Endothelial cell of umbilical vein (primary cell): Measurements from ENCODE around the gene NFATC3. TPM values are rescaled to one million over a fixed set of nuclear protein-coding genes. Genes with fewer than 3 reads are reported as not detected.

Experiments
- BruUV-seq: library from RNA; stranded (reverse); fragments of 400-500 nt; replicated peaks from 2 replicates; lab custom pipeline; 2021; lab: Mats Ljungman, UMichigan
- CTCF ChIA-PET: fragments of 300-600, 350-600 bp; sonication (Branson Sonifier 250); formaldehyde crosslinking; loops from one replicate; lab custom pipeline; 2021; ENCODE audit warnings: antibody characterized with exemption, inconsistent platforms; lab: Charles Lee
- POLR2A ChIA-PET: fragments of 300-600, 350-600 bp; sonication (Branson Sonifier 250); formaldehyde crosslinking; loops from one replicate; lab custom pipeline; 2021; ENCODE audit warnings: antibody characterized with exemption, inconsistent platforms; lab: Charles Lee
- DNase-seq: peaks from one replicate; pipeline ENCODE4 v3.0.0-alpha.2; 2011; ENCODE audit warnings: low read depth, low spot score
- FAIRE-seq: peaks from 2 replicates; lab custom pipeline; 2011; peaks lifted over from hg19 to GRCh38; lab: Jason Lieb, UNC
- H2AFZ ChIP-seq: 2 replicates; pipeline ENCODE4 v1.6.0; 2012; ENCODE audit warnings: low read depth, low read length, control low read depth, inconsistent platforms
- H3K27ac ChIP-seq: 2 replicates; pipeline ENCODE4 v1.5.1; 2011; ENCODE audit warnings: low read depth, mild to moderate bottlenecking, control low read depth, low read length, moderate library complexity; ENCODE audit not compliant: insufficient read depth
- H3K27me3 ChIP-seq, 2 experiments: 2 replicates each; pipeline versions ENCODE4 v1.6.0 to v1.6.1; 2011; ENCODE audit warnings: low read length in 2 of 2, mixed read lengths in 1 of 2; ENCODE audit not compliant: control insufficient read depth in 2 of 2, insufficient read depth in 2 of 2
- H3K36me3 ChIP-seq, 2 experiments: 2 replicates in 1 of 2; 3 replicates in 1 of 2; pipeline ENCODE4 v1.5.1; 2011; ENCODE audit warnings: low read length in 2 of 2, mild to moderate bottlenecking in 1 of 2, moderate library complexity in 1 of 2; ENCODE audit not compliant: control insufficient read depth in 2 of 2, insufficient read depth in 2 of 2; ENCODE audit errors: extremely low read depth in 1 of 2
- H3K4me1 ChIP-seq: 3 replicates; pipeline ENCODE4 v1.5.1; 2011; ENCODE audit warnings: mild to moderate bottlenecking, low read length; ENCODE audit not compliant: control insufficient read depth, insufficient read depth; ENCODE audit errors: extremely low read depth
- H3K4me2 ChIP-seq: 2 replicates; pipeline ENCODE4 v1.6.1; 2011; ENCODE audit warnings: low read length, control low read depth, mixed read lengths; ENCODE audit not compliant: insufficient read depth
- H3K4me3 ChIP-seq, 3 experiments: fragments of 200-600 bp in 1 of 3; sonication (generic), shearing (Covaris generic) in 1 of 3; replicated peaks in 1 of 3; 2 replicates each; pipeline ENCODE4 v1.5.1; 2011 to 2016; ENCODE audit warnings: control low read depth in 3 of 3, low read length in 3 of 3, mild to moderate bottlenecking in 2 of 3, inconsistent platforms in 1 of 3, low read depth in 1 of 3, moderate library complexity in 1 of 3; ENCODE audit not compliant: insufficient read depth in 1 of 3
- H3K79me2 ChIP-seq: 2 replicates; pipeline ENCODE4 v1.6.0; 2012; ENCODE audit warnings: low read length, inconsistent platforms; ENCODE audit not compliant: control insufficient read depth, insufficient read depth
- H3K9ac ChIP-seq: replicated peaks from 2 replicates; pipeline ENCODE3; 2011; ENCODE audit warnings: low read length, control low read depth; ENCODE audit not compliant: insufficient read depth; ENCODE audit errors: extremely low read depth
- H3K9me1 ChIP-seq: replicated peaks from 3 replicates; pipeline ENCODE4 v1.6.0; 2011; ENCODE audit warnings: mild to moderate bottlenecking, low read length; ENCODE audit not compliant: control insufficient read depth, insufficient read depth; ENCODE audit errors: extremely low read depth
- H3K9me3 ChIP-seq: replicated peaks from 2 replicates; pipeline ENCODE4 v1.5.1; 2012; ENCODE audit warnings: low read length, inconsistent platforms; ENCODE audit not compliant: control insufficient read depth, insufficient read depth
- H4K20me1 ChIP-seq: replicated peaks from 2 replicates; pipeline ENCODE3; 2011; ENCODE audit warnings: mild to moderate bottlenecking, low read length; ENCODE audit not compliant: control insufficient read depth, insufficient read depth; ENCODE audit errors: extremely low read depth
- CTCF ChIP-seq, 2 donors: IDR thresholded peaks; 1 replicate in 1 of 2; 2 replicates in 1 of 2; pipeline ENCODE4 v1.5.1; 2011; ENCODE audit warnings: low read length in 2 of 2, mild to moderate bottlenecking in 2 of 2, moderate library complexity in 2 of 2, control low read depth in 1 of 2, inconsistent platforms in 1 of 2, low read depth in 1 of 2; ENCODE audit not compliant: insufficient read depth in 1 of 2; ENCODE audit errors: extremely low read depth in 1 of 2
- EZH2 ChIP-seq: IDR thresholded peaks from 2 replicates; pipeline ENCODE4 v1.6.1; 2012; ENCODE audit warnings: borderline replicate concordance, low read depth, mild to moderate bottlenecking, moderate library complexity, low read length, inconsistent platforms; ENCODE audit not compliant: severe bottlenecking
- FOS ChIP-seq: IDR thresholded peaks from 2 replicates; pipeline ENCODE4 v1.6.1; 2011; ENCODE audit warnings: mild to moderate bottlenecking, low read length, moderate library complexity, borderline replicate concordance; ENCODE audit not compliant: insufficient read depth
- GATA2 ChIP-seq: IDR thresholded peaks from 2 replicates; pipeline ENCODE4 v1.7.0; 2011; ENCODE audit warnings: low read depth, mild to moderate bottlenecking, moderate library complexity, mixed read lengths, low read length; ENCODE audit not compliant: insufficient read length, insufficient read depth
- JUN ChIP-seq: IDR thresholded peaks from 2 replicates; pipeline ENCODE4 v1.6.1; 2011; ENCODE audit warnings: borderline replicate concordance, low read depth; ENCODE audit not compliant: insufficient read length, insufficient read depth
- MAX ChIP-seq: IDR thresholded peaks from 2 replicates; pipeline ENCODE4 v1.6.1; 2011; ENCODE audit not compliant: insufficient read depth, insufficient read length
- MYC ChIP-seq: IDR thresholded peaks from one replicate; pipeline ENCODE4 v1.6.1; 2011; ENCODE audit warnings: mild to moderate bottlenecking, low read depth, low read length
- POLR2A ChIP-seq: IDR thresholded peaks from 2 replicates; pipeline ENCODE4 v1.6.1; 2012; ENCODE audit warnings: low read depth, mild to moderate bottlenecking, control low read depth, low read length
- POLR2AphosphoS5 ChIP-seq: IDR thresholded peaks from 2 replicates; pipeline ENCODE4 v1.6.1; 2012; ENCODE audit warnings: low read depth, mild to moderate bottlenecking, control low read depth, low read length, moderate library complexity; ENCODE audit not compliant: insufficient read depth
- dilution Hi-C: fragments of 300-500 bp; cut with MboI; formaldehyde crosslinking; loops from one replicate; pipeline ENCODE4 v1.15.0; 2019; ENCODE audit warnings: low sequenced_read_pairs; ENCODE audit not compliant: extremely low pct_ligation_motif_present
- intact Hi-C: fragments of 100-400 bp; cut with micrococcal nuclease; formaldehyde crosslinking; loops from one replicate; pipeline ENCODE4 v1.10.0; 2022
- polyA plus RNA-seq, 4 experiments: library from polyadenylated mRNA; depleted of rRNA in 3 of 4; stranded (reverse) in 3 of 4; unstranded in 1 of 4; fragments of >200 nt; gene quantifications; 2 replicates each; pipeline versions ENCODE4 v1.2.1 to v1.2.3, GENCODE V29; 2011 to 2012; ENCODE audit warnings: missing spikeins in 1 of 4
- total RNA-seq: library from RNA; stranded (reverse); gene quantifications from 2 replicates; pipeline ENCODE4 v1.2.3, GENCODE V29; 2021

NFATC3 gene
- total and polyA plus RNA-seq, 2 donors (not counting 3 experiments of a cell fraction or from before 2014, with no cell fraction given) = 15.6 to 33.1 TPM

- no peaks in the 10 kb centered on the region for H3K27me3 ChIP-seq
- H3K36me3 ChIP-seq = no peaks in the 10 kb centered on the region
- no peak overlapping the region for H3K27ac ChIP-seq
- peaks cover 14% of the 10 kb centered on the region for H3K4me1 ChIP-seq
- no peak overlapping the region for H2AFZ ChIP-seq
- H3K9ac ChIP-seq = no peak overlapping the region
- ChIA-PET POLR2A (no interaction called here), CTCF (no interaction called here)
- no peak overlapping the region for H3K4me2 ChIP-seq
- no peaks in the 10 kb centered on the region for H3K9me1 ChIP-seq
- peaks cover 87% of the 10 kb centered on the region for H3K79me2 ChIP-seq
- dilution Hi-C loops (no loop called here), intact Hi-C loops (no loop called here)
- no peaks in the 10 kb centered on the region for H3K9me3 ChIP-seq
- peak; percentile 46 for FAIRE-seq
- no peak for TF ChIP-seq MYC
- no peak for TF ChIP-seq FOS
- no peak for TF ChIP-seq JUN
- TF ChIP-seq POLR2A = no peak
- no peak for TF ChIP-seq EZH2
- TF ChIP-seq CTCF (IDR thresholded peaks at IDR 0.05; ENCODE audit: extremely low read depth in 1 of 2, insufficient read depth in 1 of 2, low read depth in 1 of 2, low read length in 2 of 2) = no peak
- no peak for TF ChIP-seq MAX
- no peak for TF ChIP-seq GATA2
- no peak for TF ChIP-seq POLR2AphosphoS5
- BruUV-seq = no TSS peak
- H4K20me1 ChIP-seq = peaks cover 2% of the 10 kb centered on the region
- no peak for DNase-seq
- no peak overlapping the region for H3K4me3 ChIP-seq
Measured at GRCh38 chr16:68090130-68090529, 5.0 kb downstream of the NFATC3 start.
